ENCODE data around the gene SVBP. TPM values are rescaled to one million over a fixed set of nuclear protein-coding genes. Genes with fewer than 3 reads are reported as not detected.
A peak's percentile ranks its signal among the peaks of the same experiment; 100 is the strongest.

The SVBP gene
- total RNA-seq, 1 donor from 2014 or later, result 10.9 TPM

- Histone ChIP-seq H3K4me3 (peak within 1 kb of the TSS; percentile 65), H3K27me3 (ENCODE audit: low read depth) (no peaks in the 10 kb centered on the region), H3K4me1 (peaks cover 19% of the 10 kb centered on the region), H3K9me3 (replicated peaks) (no peaks in the 10 kb centered on the region), H3K27ac (replicated peaks) (no peak within 1 kb of the TSS), H3K36me3 (peaks cover 21% of the 10 kb centered on the region)
- DNase-seq, result no peak
- TF ChIP-seq CTCF (IDR thresholded peaks at IDR 0.05; ENCODE audit: borderline replicate concordance), result no peak
- intact Hi-C loops (cut with micrococcal nuclease), result no loop called here
These were observed 32.1 kb downstream of the SVBP start, which contains the start of gene TMEM269 for GRCh38 chr1:42784946-42785693. Gene TMEM269 (plus strand): TSS chr1:42784991. CDS start chr1:42789894, 4,903 bp downstream.

GRCh38 chr1:42784547-42784945 lies 32.7 kb downstream of the SVBP start:
- intact Hi-C loops (cut with micrococcal nuclease), result no loop called here

GRCh38 chr1:42783092-42783491 lies 34.1 kb downstream of the SVBP start:
- intact Hi-C loops (cut with micrococcal nuclease), result no loop called here
- peaks cover 32% of the 10 kb centered on the region for H3K36me3 ChIP-seq
- no peak for DNase-seq
- H3K27ac ChIP-seq (replicated peaks), result no peak overlapping the region
- H3K4me1 ChIP-seq, result peaks cover 19% of the 10 kb centered on the region
- H3K4me3 ChIP-seq, result no peak overlapping the region
- H3K9me3 ChIP-seq (replicated peaks), result no peaks in the 10 kb centered on the region
- H3K27me3 ChIP-seq (ENCODE audit: low read depth), result no peaks in the 10 kb centered on the region
- TF ChIP-seq CTCF (IDR thresholded peaks at IDR 0.05; ENCODE audit: borderline replicate concordance), result no peak

More at GRCh38 chr1:42784547-42784945, 32.7 kb downstream of the SVBP start:
- peaks cover 19% of the 10 kb centered on the region for H3K4me1 ChIP-seq
- H3K27me3 ChIP-seq (ENCODE audit: low read depth), result no peaks in the 10 kb centered on the region
- no peak for DNase-seq
- TF ChIP-seq CTCF (IDR thresholded peaks at IDR 0.05; ENCODE audit: borderline replicate concordance), result no peak
- peak overlapping the region; percentile 65 for H3K4me3 ChIP-seq
- H3K36me3 ChIP-seq, result peaks cover 27% of the 10 kb centered on the region
- no peak overlapping the region for H3K27ac ChIP-seq (replicated peaks)
- H3K9me3 ChIP-seq (replicated peaks), result no peaks in the 10 kb centered on the region

GRCh38 chr1:42780176-42780575 lies 37.0 kb downstream of the SVBP start:
- Histone ChIP-seq H3K4me3 (no peak overlapping the region), H3K27ac (replicated peaks) (no peak overlapping the region), H3K4me1 (peaks cover 6% of the 10 kb centered on the region), H3K27me3 (ENCODE audit: low read depth) (no peaks in the 10 kb centered on the region), H3K9me3 (replicated peaks) (no peaks in the 10 kb centered on the region), H3K36me3 (peaks cover 60% of the 10 kb centered on the region)
- intact Hi-C loops (cut with micrococcal nuclease), result no loop called here
- DNase-seq, result no peak
- no peak for TF ChIP-seq CTCF (IDR thresholded peaks at IDR 0.05; ENCODE audit: borderline replicate concordance)

- Histone ChIP-seq H3K4me3 (no peak overlapping the region), H3K27me3 (ENCODE audit: low read depth) (no peaks in the 10 kb centered on the region), H3K36me3 (peaks cover 64% of the 10 kb centered on the region), H3K4me1 (peaks cover 1% of the 10 kb centered on the region), H3K27ac (replicated peaks) (no peak overlapping the region), H3K9me3 (replicated peaks) (no peaks in the 10 kb centered on the region)
- no peak for TF ChIP-seq CTCF (IDR thresholded peaks at IDR 0.05; ENCODE audit: borderline replicate concordance)
- DNase-seq, result no peak
- intact Hi-C loops (cut with micrococcal nuclease), result no loop called here
These were observed 37.5 kb downstream of the SVBP start for GRCh38 chr1:42779725-42780124.
